Liver (tissue), 3 donors: ENCODE results near the gene PIEZO2.

Experiments
- EGR1 ChIP-seq, 2 donors: IDR thresholded peaks; 2 replicates each; pipeline ENCODE4 v1.6.1; 2016 to 2018; ENCODE audit warnings: antibody characterized with exemption in 2 of 2, low read depth in 2 of 2
- RAD21 ChIP-seq, 2 donors: IDR thresholded peaks; 2 replicates each; pipeline ENCODE4 v1.6.1; 2016; ENCODE audit warnings: antibody characterized with exemption in 2 of 2, mild to moderate bottlenecking in 2 of 2
- TAF1 ChIP-seq: conservative IDR thresholded peaks from 2 replicates; pipeline ENCODE4 v1.6.1; 2016; ENCODE audit warnings: antibody characterized with exemption, mild to moderate bottlenecking
- YY1 ChIP-seq: IDR thresholded peaks from 2 replicates; pipeline ENCODE4 v1.6.1; 2016; ENCODE audit warnings: antibody characterized with exemption, mild to moderate bottlenecking
- TF ChIP-seq, protein P1 (sequence below): fragments of 150-350 bp; IDR thresholded peaks from 2 replicates; pipeline ENCODE4 v1.5.1; 2017; ENCODE audit warnings: improper control_type of control experiment, low read depth, low read length; ENCODE audit not compliant: missing input control
- TF ChIP-seq, protein P2 (sequence below): IDR thresholded peaks from 2 replicates; pipeline ENCODE4 v1.6.1; 2016; ENCODE audit warnings: antibody characterized with exemption, mild to moderate bottlenecking
- donor health status: healthy.
- donor health status: healthy.

DNA sequence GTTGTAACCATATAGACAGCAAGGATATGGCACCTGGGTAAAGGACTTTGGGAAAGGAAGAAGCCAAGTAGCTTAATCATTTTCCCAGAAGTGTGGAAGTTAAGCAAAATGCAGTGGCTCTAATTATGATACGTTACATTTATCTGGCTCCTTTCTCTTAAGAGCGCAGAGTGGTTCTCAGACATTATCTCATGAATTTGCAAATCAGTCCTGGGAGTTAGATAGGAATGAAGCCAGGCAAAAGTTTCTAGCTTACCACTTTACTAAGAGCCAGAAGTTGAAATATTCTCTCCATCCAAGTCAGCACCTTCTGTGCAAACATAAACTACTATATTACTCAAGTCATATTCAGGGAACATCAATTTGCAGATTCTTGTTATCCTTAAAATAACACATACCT, 10.9 kb upstream of the PIEZO2 start:
- TF ChIP-seq YY1, result no peak
- TF ChIP-seq EGR1 (IDR thresholded peaks at IDR 0.05; ENCODE audit: low read depth in 2 of 2), result no peak
- TF ChIP-seq, protein P1, sequence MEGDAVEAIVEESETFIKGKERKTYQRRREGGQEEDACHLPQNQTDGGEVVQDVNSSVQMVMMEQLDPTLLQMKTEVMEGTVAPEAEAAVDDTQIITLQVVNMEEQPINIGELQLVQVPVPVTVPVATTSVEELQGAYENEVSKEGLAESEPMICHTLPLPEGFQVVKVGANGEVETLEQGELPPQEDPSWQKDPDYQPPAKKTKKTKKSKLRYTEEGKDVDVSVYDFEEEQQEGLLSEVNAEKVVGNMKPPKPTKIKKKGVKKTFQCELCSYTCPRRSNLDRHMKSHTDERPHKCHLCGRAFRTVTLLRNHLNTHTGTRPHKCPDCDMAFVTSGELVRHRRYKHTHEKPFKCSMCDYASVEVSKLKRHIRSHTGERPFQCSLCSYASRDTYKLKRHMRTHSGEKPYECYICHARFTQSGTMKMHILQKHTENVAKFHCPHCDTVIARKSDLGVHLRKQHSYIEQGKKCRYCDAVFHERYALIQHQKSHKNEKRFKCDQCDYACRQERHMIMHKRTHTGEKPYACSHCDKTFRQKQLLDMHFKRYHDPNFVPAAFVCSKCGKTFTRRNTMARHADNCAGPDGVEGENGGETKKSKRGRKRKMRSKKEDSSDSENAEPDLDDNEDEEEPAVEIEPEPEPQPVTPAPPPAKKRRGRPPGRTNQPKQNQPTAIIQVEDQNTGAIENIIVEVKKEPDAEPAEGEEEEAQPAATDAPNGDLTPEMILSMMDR, result no peak
- TF ChIP-seq, protein P2, sequence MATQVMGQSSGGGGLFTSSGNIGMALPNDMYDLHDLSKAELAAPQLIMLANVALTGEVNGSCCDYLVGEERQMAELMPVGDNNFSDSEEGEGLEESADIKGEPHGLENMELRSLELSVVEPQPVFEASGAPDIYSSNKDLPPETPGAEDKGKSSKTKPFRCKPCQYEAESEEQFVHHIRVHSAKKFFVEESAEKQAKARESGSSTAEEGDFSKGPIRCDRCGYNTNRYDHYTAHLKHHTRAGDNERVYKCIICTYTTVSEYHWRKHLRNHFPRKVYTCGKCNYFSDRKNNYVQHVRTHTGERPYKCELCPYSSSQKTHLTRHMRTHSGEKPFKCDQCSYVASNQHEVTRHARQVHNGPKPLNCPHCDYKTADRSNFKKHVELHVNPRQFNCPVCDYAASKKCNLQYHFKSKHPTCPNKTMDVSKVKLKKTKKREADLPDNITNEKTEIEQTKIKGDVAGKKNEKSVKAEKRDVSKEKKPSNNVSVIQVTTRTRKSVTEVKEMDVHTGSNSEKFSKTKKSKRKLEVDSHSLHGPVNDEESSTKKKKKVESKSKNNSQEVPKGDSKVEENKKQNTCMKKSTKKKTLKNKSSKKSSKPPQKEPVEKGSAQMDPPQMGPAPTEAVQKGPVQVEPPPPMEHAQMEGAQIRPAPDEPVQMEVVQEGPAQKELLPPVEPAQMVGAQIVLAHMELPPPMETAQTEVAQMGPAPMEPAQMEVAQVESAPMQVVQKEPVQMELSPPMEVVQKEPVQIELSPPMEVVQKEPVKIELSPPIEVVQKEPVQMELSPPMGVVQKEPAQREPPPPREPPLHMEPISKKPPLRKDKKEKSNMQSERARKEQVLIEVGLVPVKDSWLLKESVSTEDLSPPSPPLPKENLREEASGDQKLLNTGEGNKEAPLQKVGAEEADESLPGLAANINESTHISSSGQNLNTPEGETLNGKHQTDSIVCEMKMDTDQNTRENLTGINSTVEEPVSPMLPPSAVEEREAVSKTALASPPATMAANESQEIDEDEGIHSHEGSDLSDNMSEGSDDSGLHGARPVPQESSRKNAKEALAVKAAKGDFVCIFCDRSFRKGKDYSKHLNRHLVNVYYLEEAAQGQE, result no peak
- TF ChIP-seq TAF1, result no peak
- no peak for TF ChIP-seq RAD21 (IDR thresholded peaks at IDR 0.05)
